ENCODE data around the gene IGF1R. TPM values are rescaled to one million over a fixed set of nuclear protein-coding genes. Genes with fewer than 3 reads are reported as not detected.

The IGF1R gene
- total RNA-seq, 1 experiment from 2014 or later, result 3.8 TPM

DNA sequence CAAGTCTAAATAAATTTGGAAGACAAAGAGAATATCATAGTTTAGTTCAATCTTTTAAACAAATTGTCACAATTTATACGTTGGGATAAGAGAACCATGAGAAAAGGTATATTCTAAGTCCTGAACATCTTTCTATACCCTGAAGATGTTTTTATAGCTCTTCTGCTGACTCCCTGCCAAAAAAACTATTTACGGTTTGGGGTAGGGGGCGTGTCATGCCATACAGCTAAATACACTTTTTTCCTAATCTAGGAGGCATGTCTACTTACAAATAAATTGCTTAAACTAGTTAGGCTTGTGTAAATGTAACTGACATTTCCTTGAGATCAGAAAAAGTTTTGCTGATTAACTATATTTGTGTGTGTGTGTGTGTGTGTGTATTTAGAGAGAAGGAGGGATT, 195.9 kb downstream of the IGF1R start:
- no peaks in the 10 kb centered on the region for H3K27me3 ChIP-seq (ENCODE audit: low read length)
- H3K9ac ChIP-seq (ENCODE audit: low read length), result no peak overlapping the region
- no peak overlapping the region for H3K4me2 ChIP-seq (ENCODE audit: low read length)
- no peak overlapping the region for H3K27ac ChIP-seq (ENCODE audit: low read length)
- no peaks in the 10 kb centered on the region for H3K9me2 ChIP-seq (replicated peaks; ENCODE audit: low read length)
- no peak for TF ChIP-seq EZH2phosphoT487 (IDR thresholded peaks at IDR 0.05; ENCODE audit: borderline replicate concordance, low read length)
- no peak for TF ChIP-seq EZH2 (IDR thresholded peaks at IDR 0.05; ENCODE audit: low read length, unreplicated experiment)
- TF ChIP-seq, protein P1, sequence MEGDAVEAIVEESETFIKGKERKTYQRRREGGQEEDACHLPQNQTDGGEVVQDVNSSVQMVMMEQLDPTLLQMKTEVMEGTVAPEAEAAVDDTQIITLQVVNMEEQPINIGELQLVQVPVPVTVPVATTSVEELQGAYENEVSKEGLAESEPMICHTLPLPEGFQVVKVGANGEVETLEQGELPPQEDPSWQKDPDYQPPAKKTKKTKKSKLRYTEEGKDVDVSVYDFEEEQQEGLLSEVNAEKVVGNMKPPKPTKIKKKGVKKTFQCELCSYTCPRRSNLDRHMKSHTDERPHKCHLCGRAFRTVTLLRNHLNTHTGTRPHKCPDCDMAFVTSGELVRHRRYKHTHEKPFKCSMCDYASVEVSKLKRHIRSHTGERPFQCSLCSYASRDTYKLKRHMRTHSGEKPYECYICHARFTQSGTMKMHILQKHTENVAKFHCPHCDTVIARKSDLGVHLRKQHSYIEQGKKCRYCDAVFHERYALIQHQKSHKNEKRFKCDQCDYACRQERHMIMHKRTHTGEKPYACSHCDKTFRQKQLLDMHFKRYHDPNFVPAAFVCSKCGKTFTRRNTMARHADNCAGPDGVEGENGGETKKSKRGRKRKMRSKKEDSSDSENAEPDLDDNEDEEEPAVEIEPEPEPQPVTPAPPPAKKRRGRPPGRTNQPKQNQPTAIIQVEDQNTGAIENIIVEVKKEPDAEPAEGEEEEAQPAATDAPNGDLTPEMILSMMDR (conservative IDR thresholded peaks at IDR 0.05; ENCODE audit: low read depth, low read length), result no peak
- no peak overlapping the region for H3K4me3 ChIP-seq (ENCODE audit: low read length)
- ATAC-seq, result no peak
- H3K79me2 ChIP-seq (ENCODE audit: low read length), result no peaks in the 10 kb centered on the region
- no peak overlapping the region for H2AFZ ChIP-seq (ENCODE audit: low read length)
- ChIA-PET POLR2A (ENCODE audit: unreplicated experiment) (no interaction called here), CTCF (interaction anchor here (0.6 kb wide), 1 partner anchor 168 kb away, joined by 13 read pairs; no protein-coding TSS in a partner anchor)
- no peaks in the 10 kb centered on the region for H3F3A ChIP-seq (ENCODE audit: low read length, unreplicated experiment)
- BruUV-seq (replicated peaks), result no TSS peak
- DNase-seq, result no peak
- intact Hi-C loops (cut with micrococcal nuclease), result no loop called here
- 0 out of 2 replicates have a peak, but pooled peaks cover 3% of the 10 kb centered on the region for H3K4me1 ChIP-seq (ENCODE audit: insufficient read depth, low read length)
- no peaks in the 10 kb centered on the region for H3K36me3 ChIP-seq (ENCODE audit: low read depth, low read length)
- H3K9me3 ChIP-seq (ENCODE audit: low read length), result no peaks in the 10 kb centered on the region
- H4K20me1 ChIP-seq (ENCODE audit: low read length), result no peaks in the 10 kb centered on the region

DNA sequence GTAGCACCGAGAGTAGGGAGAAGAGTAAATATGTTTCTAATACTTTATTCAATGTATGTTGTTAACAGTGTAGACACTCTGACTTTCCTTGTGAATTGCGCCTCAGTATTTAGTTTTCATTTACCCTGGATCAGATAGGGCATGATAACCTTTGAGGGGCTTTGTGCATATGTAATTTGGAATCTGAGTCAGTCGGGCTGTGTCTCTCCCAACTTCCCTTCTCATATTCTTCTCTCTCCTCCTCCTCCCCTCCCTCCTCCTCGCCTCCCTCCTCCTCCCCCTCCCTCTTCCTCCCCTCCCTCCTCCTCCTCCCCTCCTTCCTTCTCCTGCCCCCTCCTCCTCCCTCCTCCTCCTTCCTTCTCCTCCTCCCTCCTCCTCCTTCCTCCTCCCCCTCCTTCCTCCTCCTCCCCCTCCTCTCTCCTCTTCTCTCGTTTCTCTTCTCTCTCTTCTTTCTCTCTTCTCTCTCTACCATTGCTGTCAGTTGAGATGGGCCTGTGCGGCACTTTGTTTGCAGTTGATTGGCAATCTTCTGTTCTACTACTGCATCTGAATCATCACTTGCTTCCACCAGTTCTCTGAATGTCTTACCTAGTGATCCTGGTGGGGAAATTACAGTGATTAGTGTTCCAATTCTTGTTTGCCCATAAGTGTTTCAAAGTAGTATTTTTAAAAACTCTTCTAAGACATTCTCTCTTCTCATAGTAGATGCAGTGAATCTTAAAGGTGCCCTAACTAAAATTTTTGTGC, 197.0 kb downstream of the IGF1R start:
- POLR2A ChIA-PET (ENCODE audit: unreplicated experiment), result no interaction called here

More for the DNA sequence above, 197.0 kb downstream of the IGF1R start:
- Histone ChIP-seq H3K4me3 (ENCODE audit: low read length) (no peak overlapping the region), H3K4me2 (ENCODE audit: low read length) (no peak overlapping the region), H4K20me1 (ENCODE audit: low read length) (no peaks in the 10 kb centered on the region), H3K27me3 (ENCODE audit: low read length) (no peaks in the 10 kb centered on the region), H3K9me3 (ENCODE audit: low read length) (no peaks in the 10 kb centered on the region), H3F3A (ENCODE audit: low read length, unreplicated experiment) (no peaks in the 10 kb centered on the region), H3K79me2 (ENCODE audit: low read length) (no peaks in the 10 kb centered on the region), H2AFZ (ENCODE audit: low read length) (no peak overlapping the region), H3K9ac (ENCODE audit: low read length) (no peak overlapping the region), H3K9me2 (replicated peaks; ENCODE audit: low read length) (no peaks in the 10 kb centered on the region), H3K27ac (ENCODE audit: low read length) (no peak overlapping the region), H3K36me3 (ENCODE audit: low read depth, low read length) (no peaks in the 10 kb centered on the region), H3K4me1 (ENCODE audit: insufficient read depth, low read length) (0 out of 2 replicates have a peak, but pooled peaks cover 3% of the 10 kb centered on the region)
- CTCF ChIA-PET, result no interaction called here
- ATAC-seq, result no peak
- no TSS peak for BruUV-seq (replicated peaks)
- intact Hi-C loops (cut with micrococcal nuclease), result no loop called here
- TF ChIP-seq EZH2 (IDR thresholded peaks at IDR 0.05; ENCODE audit: low read length, unreplicated experiment), result no peak
- TF ChIP-seq EZH2phosphoT487 (IDR thresholded peaks at IDR 0.05; ENCODE audit: borderline replicate concordance, low read length), result no peak
- TF ChIP-seq, protein P1 (conservative IDR thresholded peaks at IDR 0.05; ENCODE audit: low read depth, low read length), result no peak
- no peak for DNase-seq
